BLaER1 treated with 17β-estradiol and CSF1 and Interleukin-3, amounts not matched to agents 10 nM and 100 nM (cell line): Measurements from ENCODE around the gene TLCD3A.
A peak's percentile ranks its signal among the peaks of the same experiment; 100 is the strongest.
"Not testable (repeated sequence)": the region's sequence is repeated elsewhere in the genome, so short reads cannot be mapped to it uniquely, and the experiment has no call there.

Experiments used
- H3K27ac ChIP-seq, 11 experiments: shearing (Covaris generic); formaldehyde crosslinking; 2 replicates each; pipeline ENCODE4 v1.8.1; 2022
- H3K27me3 ChIP-seq, 11 experiments: shearing (Covaris generic); formaldehyde crosslinking; 2 replicates each; pipeline ENCODE4 v1.8.1; 2022
- H3K36me3 ChIP-seq, 11 experiments: shearing (Covaris generic); formaldehyde crosslinking; 2 replicates each; pipeline ENCODE4 v1.8.1; 2022
- H3K4me1 ChIP-seq, 10 experiments: shearing (Covaris generic); formaldehyde crosslinking; 2 replicates each; pipeline ENCODE4 v1.8.1; 2022
- H3K4me2 ChIP-seq, 11 experiments: shearing (Covaris generic); formaldehyde crosslinking; 2 replicates each; pipeline ENCODE4 v1.8.1; 2022
- H3K4me3 ChIP-seq, 10 experiments: shearing (Covaris generic); formaldehyde crosslinking; 2 replicates each; pipeline ENCODE4 v1.8.1; 2022
- H3K9ac ChIP-seq, 11 experiments: shearing (Covaris generic); formaldehyde crosslinking; 2 replicates each; pipeline ENCODE4 v1.8.1; 2022
- H3K9me3 ChIP-seq, 11 experiments: shearing (Covaris generic); formaldehyde crosslinking; replicated peaks in 1 of 11; 2 replicates each; pipeline ENCODE4 v1.8.1; 2022
- H4K20me1 ChIP-seq, 11 experiments: shearing (Covaris generic); formaldehyde crosslinking; 2 replicates each; pipeline ENCODE4 v1.8.1; 2022
- Cebpa-rat ChIP-seq, 11 experiments: shearing (Covaris generic); IDR thresholded peaks; 2 replicates each; pipeline ENCODE4 v1.8.1; 2022

TLCD3A gene

DNA sequence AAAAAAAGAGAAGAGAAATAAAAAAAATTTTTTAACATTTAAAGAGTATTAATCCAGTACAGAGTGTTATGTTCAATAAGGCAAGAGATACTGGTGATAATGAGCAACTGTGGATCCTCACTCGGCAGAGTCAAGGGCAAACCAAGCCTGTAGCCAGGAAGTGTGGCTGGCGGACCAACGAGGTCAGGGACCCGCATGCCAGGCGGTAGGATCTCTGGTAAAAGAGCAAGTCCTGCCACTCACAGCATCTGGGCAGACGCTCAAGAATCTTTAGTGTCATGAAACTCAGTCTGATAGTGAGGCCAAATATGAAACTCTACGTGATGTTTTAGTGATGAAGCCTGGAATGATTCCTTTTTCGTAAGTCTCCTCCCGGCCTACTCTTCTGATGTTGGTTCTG lies 28.0 kb downstream of the TLCD3A start:
- H3K9me3 ChIP-seq, result no peaks in the 10 kb centered on the region
- no peak overlapping the region for H3K27ac ChIP-seq
- no peak for TF ChIP-seq Cebpa-rat (IDR thresholded peaks at IDR 0.05)
- H3K4me2 ChIP-seq, result no peak overlapping the region
- no peaks in the 10 kb centered on the region; a peak in 1 of 22 replicates for H4K20me1 ChIP-seq
- H3K4me1 ChIP-seq, result no peaks in the 10 kb centered on the region
- no peaks in the 10 kb centered on the region for H3K27me3 ChIP-seq
- no peak overlapping the region for H3K9ac ChIP-seq
- no peak overlapping the region for H3K4me3 ChIP-seq
- peaks cover 84 to 96% (median 92%) of the 10 kb centered on the region in 11 experiments for H3K36me3 ChIP-seq

DNA sequence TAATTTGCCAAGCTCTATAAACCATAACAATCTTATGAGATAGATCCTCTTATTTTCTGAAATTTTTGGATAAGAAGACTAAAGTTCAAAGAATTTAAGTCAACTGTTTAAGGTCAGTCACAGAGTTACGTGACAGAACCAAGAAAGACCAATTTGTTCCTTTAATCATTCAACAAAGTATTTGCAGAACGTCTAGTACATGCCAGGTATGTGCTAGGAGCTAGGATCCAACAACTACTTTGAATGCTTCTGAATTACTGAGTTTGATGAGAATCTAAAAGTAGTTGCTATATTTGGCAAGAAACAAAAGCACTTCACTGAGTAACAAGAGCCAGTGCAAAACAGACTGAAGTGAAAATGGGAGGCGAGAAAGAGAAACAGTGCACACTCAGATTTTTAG lies 34.7 kb downstream of the TLCD3A start:
- H4K20me1 ChIP-seq, result peaks cover 3 to 32% (median 23%) of the 10 kb centered on the region in 11 experiments; a peak in 16 of 22 replicates
- no peak overlapping the region for H3K4me3 ChIP-seq
- H3K9me3 ChIP-seq, result no peaks in the 10 kb centered on the region
- H3K36me3 ChIP-seq, result peaks cover 85 to 100% (median 96%) of the 10 kb centered on the region in 11 experiments
- no peaks in the 10 kb centered on the region for H3K27me3 ChIP-seq
- H3K27ac ChIP-seq, result no peak overlapping the region
- no peak overlapping the region for H3K9ac ChIP-seq
- peaks cover 0 to 2% (median 0%) of the 10 kb centered on the region in 10 experiments; a peak in 3 of 20 replicates for H3K4me1 ChIP-seq
- H3K4me2 ChIP-seq, result no peak overlapping the region
- no peak for TF ChIP-seq Cebpa-rat (IDR thresholded peaks at IDR 0.05)

DNA sequence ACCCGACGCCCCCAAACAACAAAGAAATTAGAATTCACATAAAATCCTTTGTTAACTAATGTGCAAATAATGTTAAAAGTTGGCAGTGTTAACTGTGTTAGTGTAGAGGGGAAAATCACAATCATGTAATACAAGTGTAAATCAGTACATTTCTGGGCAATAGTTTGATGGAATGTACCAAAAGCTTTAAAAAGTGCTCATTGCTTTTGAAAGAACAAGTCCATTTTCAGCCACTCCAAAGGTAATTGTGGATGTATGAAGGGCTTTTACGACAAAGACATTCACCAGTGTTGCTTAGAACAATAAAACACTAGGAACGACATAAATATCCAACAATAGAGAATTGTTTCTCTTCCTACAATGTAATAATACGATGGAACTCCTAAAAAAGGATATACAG lies 40.6 kb downstream of the TLCD3A start:
- Histone ChIP-seq H3K4me2 (peak overlapping the region; percentile 48 to 79 (median 67); a peak in 19 of 22 replicates), H3K4me1 (peaks cover 32 to 48% (median 44%) of the 10 kb centered on the region in 10 experiments), H3K36me3 (peaks cover 83 to 99% (median 93%) of the 10 kb centered on the region in 11 experiments), H3K27me3 (peaks cover 0 to 7% (median 0%) of the 10 kb centered on the region in 11 experiments; a peak in 1 of 22 replicates), H3K9ac (no peak overlapping the region), H3K9me3 (no peaks in the 10 kb centered on the region), H4K20me1 (peaks cover 26 to 83% (median 76%) of the 10 kb centered on the region in 11 experiments; a peak in 21 of 22 replicates), H3K27ac (no peak overlapping the region), H3K4me3 (no peak overlapping the region)
- TF ChIP-seq Cebpa-rat (IDR thresholded peaks at IDR 0.05), result no peak

DNA sequence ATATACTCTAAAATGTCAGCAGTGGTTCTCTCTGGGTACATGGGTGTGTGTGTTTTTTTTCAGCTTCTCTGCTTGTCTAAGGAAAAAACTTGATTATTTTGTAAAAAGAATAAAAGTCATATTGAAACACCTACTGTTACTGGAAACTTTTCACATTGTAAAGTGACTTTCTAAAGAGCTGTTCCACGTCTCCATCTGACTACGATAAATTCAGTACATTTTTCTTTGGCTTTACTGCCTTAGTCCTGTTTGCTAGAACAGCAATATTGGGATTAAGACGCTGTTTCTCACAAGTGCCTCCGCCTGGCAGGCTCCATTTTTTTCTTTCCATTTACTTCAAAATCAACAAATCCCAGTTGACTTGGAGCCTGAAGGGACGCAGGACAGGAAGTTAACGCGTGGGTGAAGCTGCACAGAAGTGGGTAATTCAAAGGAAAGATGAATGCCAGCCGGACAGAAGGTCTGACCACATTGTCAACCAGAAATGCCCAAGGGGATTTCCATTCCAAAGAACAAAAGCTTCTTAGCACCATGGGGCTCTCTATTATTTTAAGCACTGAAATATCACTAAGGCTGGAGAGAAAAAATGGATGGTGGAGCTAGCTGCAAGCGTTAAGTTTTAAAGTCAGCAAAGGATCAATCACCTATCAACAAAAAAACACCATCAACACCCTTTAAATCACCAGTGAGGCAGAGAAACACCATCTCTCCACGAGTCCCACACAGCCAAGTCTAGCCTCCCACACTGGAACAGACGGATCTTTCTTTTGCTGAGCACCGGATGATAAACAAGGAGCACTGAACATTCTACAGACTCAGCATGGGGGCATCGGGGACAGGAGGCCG lies 41.3 kb downstream of the TLCD3A start:
- no peak overlapping the region for H3K4me3 ChIP-seq

DNA sequence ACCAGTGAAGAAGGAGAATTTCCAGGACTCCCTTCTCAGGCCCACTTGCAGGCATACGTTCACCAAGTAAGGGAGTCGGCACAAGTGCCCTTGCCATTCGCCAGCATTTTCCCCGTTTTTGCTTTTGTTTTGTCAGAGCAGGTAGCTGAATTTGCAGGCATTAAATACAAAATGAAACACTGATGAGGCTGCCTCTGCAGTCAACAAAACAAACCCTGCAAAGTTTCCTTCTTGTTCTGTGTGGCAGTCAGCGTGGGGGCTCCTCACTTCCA lies 41.9 kb downstream of the TLCD3A start:
- peaks cover 31 to 91% (median 80%) of the 10 kb centered on the region in 11 experiments; a peak in 21 of 22 replicates for H4K20me1 ChIP-seq
- H3K4me2 ChIP-seq, result peak overlapping the region; percentile 48 to 79 (median 67)
- peaks cover 32 to 48% (median 44%) of the 10 kb centered on the region in 10 experiments for H3K4me1 ChIP-seq
- no peak overlapping the region for H3K27ac ChIP-seq
- no peak overlapping the region for H3K4me3 ChIP-seq
- peaks cover 81 to 99% (median 93%) of the 10 kb centered on the region in 11 experiments for H3K36me3 ChIP-seq
- H3K9ac ChIP-seq, result peak overlapping the region in 3 of 11 experiments; percentile 8 to 39 (median 22); a peak in 1 of 22 replicates
- TF ChIP-seq Cebpa-rat (IDR thresholded peaks at IDR 0.05), result no peak
- H3K9me3 ChIP-seq, result no peaks in the 10 kb centered on the region
- H3K27me3 ChIP-seq, result peaks cover 0 to 7% (median 0%) of the 10 kb centered on the region in 11 experiments; a peak in 1 of 22 replicates

More for the DNA sequence above, 41.3 kb downstream of the TLCD3A start:
- Histone ChIP-seq H3K36me3 (peaks cover 83 to 99% (median 95%) of the 10 kb centered on the region in 11 experiments), H4K20me1 (peaks cover 31 to 90% (median 81%) of the 10 kb centered on the region in 11 experiments; a peak in 21 of 22 replicates), H3K4me1 (peaks cover 32 to 48% (median 44%) of the 10 kb centered on the region in 10 experiments), H3K27me3 (peaks cover 0 to 7% (median 0%) of the 10 kb centered on the region in 11 experiments; a peak in 1 of 22 replicates), H3K4me2 (peak overlapping the region; percentile 48 to 79 (median 67)), H3K9ac (peak overlapping the region in 5 of 11 experiments; percentile 3 to 41 (median 22); a peak in 3 of 22 replicates), H3K9me3 (no peaks in the 10 kb centered on the region), H3K27ac (no peak overlapping the region)
- no peak for TF ChIP-seq Cebpa-rat (IDR thresholded peaks at IDR 0.05)

DNA sequence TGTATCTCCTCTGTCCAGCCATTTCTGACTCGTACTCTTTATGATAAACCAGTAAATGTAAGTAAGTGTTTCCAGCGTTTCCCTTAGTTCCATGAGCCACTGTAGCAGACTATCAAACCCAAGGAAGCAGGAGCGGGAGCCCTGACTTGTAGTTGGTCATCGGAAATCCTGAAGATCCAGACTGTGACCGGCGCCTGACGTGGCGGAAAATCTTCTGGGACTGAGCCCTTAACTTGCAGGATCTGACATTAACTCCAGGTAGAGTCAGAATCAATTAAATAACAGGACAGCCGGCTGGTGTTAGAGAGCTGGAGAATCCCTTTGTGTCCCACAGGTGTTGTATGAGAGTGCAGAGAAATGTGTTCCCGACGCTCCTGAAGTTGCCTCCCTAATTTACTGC lies 45.7 kb downstream of the TLCD3A start:
- Histone ChIP-seq H3K4me3 (no peak overlapping the region), H3K36me3 (peaks cover 50 to 73% (median 59%) of the 10 kb centered on the region in 11 experiments), H3K27me3 (peaks cover 0 to 7% (median 0%) of the 10 kb centered on the region in 11 experiments; a peak in 1 of 22 replicates), H3K9me3 (no peaks in the 10 kb centered on the region), H4K20me1 (peaks cover 23 to 77% (median 53%) of the 10 kb centered on the region in 11 experiments; a peak in 21 of 22 replicates), H3K9ac (no peak overlapping the region), H3K27ac (no peak overlapping the region), H3K4me1 (peaks cover 41 to 56% (median 48%) of the 10 kb centered on the region in 10 experiments), H3K4me2 (no peak overlapping the region)
- TF ChIP-seq Cebpa-rat (IDR thresholded peaks at IDR 0.05), result no peak

DNA sequence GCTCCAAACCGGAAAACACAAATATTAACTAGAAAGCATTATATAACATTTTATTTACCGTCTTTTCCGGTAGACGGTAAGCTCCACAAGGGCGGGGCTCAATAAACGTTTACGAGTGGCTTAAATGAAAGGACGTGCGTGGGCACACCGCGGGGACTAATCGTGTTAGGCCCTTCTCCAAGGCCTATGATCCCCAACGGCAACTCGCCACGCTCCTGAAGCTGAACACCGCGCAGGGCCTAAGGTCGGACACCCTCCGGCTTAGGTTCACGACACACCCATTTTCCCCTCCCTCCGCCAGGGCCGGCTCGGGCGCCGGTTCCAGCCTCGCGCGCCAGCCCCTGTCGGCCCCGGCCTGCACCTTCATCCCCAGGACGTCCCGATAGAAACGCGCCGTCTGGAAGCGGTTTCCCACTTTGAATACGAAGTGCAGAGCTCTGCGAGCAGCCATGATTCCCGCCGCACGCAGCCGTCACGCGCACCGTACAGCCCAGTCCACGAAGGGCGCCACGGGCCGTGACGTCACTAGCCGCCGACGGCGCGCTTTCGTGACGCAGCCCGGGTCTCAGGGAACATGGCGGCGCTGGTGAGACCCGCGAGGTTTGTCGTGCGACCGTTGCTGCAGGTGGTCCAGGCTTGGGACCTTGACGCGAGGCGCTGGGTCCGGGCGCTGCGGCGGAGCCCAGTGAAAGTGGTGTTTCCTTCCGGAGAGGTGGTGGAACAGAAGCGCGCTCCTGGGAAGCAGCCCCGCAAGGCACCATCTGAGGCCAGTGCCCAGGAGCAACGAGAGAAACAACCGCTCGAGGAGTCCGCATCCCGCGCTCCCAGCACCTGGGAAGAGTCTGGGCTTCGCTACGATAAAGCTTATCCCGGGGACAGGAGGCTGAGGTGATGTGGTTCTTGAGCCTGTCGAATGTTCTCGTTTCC lies 49.7 kb downstream of the TLCD3A start, which contains the start of the genes GLOD4 and MRM3:
TSS of gene GLOD4 (minus strand) at position 476 of the 927 bp plus-strand sequence. CDS start at position 451, 25 bp downstream.
TSS of gene MRM3 (plus strand) at position 549 of the 927 bp plus-strand sequence. CDS start at position 575, 26 bp downstream.
- Histone ChIP-seq H3K27me3 (no peaks in the 10 kb centered on the region), H4K20me1 (peaks cover 8 to 73% (median 32%) of the 10 kb centered on the region in 11 experiments; a peak in 17 of 22 replicates), H3K4me1 (peaks cover 29 to 38% (median 33%) of the 10 kb centered on the region in 10 experiments), H3K4me2 (peak within 1 kb of the TSS; percentile 85 to 98 (median 97)), H3K9ac (peak within 1 kb of the TSS; percentile 79 to 93 (median 88)), H3K36me3 (peaks cover 31 to 68% (median 49%) of the 10 kb centered on the region in 11 experiments), H3K9me3 (no peaks in the 10 kb centered on the region), H3K27ac (peak within 1 kb of the TSS; percentile 67 to 87 (median 83)), H3K4me3 (peak within 1 kb of the TSS; percentile 75 to 99 (median 96))
- no peak for TF ChIP-seq Cebpa-rat (IDR thresholded peaks at IDR 0.05)

DNA sequence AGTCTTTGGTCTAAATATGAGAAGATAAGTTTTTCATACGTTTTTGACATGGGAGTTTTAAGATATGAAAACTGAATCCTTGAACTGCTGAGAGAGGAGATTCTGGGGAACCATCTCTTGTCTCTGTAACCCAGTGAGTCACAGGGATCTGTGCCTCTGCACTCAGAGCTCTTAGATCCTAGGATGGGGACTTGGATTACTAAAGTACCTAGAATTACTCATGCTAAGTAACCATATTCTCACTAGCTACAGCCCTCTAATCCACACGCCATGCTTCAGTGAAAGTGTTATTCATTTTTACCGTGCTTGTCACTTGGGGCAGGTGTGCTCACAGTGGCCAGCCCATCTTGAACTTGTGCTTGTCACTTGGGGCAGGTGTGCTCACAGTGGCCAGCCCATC lies 51.7 kb downstream of the TLCD3A start:
- peak overlapping the region in 1 of 10 experiments; percentile 97; a peak in 1 of 20 replicates for H3K4me3 ChIP-seq
- peaks cover 32 to 68% (median 49%) of the 10 kb centered on the region in 11 experiments for H3K36me3 ChIP-seq
- no peak for TF ChIP-seq Cebpa-rat (IDR thresholded peaks at IDR 0.05)
- peaks cover 0 to 71% (median 27%) of the 10 kb centered on the region in 11 experiments; a peak in 16 of 22 replicates for H4K20me1 ChIP-seq
- H3K27ac ChIP-seq, result no peak overlapping the region
- no peaks in the 10 kb centered on the region for H3K27me3 ChIP-seq
- peak overlapping the region; percentile 85 to 98 (median 96); a peak in 21 of 22 replicates for H3K4me2 ChIP-seq
- peaks cover 29 to 38% (median 33%) of the 10 kb centered on the region in 10 experiments for H3K4me1 ChIP-seq
- peak overlapping the region in 8 of 11 experiments; percentile 29 to 93 (median 88); a peak in 9 of 22 replicates for H3K9ac ChIP-seq
- no peaks in the 10 kb centered on the region for H3K9me3 ChIP-seq

DNA sequence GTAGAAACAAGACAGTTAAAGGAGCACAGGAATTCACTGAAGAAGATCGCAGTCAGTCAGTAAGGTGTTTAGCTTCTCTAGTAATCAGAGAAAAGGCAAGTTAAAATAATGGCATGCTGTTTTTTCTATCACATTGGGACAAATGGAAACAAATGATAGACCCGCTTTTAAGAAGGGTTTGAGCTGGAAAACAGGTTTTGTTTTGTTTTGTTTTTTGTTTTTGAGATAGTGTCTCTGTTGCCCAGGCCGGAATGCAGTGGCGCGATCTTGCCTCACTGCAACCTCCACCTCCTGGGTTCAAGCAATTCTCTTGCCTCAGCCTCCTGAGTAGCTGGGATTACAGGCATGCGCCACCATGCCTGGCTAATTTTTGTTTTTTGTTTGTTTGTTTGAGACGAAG lies 53.5 kb downstream of the TLCD3A start:
- H3K27ac ChIP-seq, H3K4me2 ChIP-seq, H3K4me3 ChIP-seq, H3K9me3 ChIP-seq, H3K27me3 ChIP-seq: not testable (repeated sequence)
- H3K9ac ChIP-seq, result 0 out of 22 replicates have a peak overlapping the region, but pooled peaks of 1 of the 11 experiments have one; percentile 6
- H3K36me3 ChIP-seq, result peaks cover 41 to 79% (median 62%) of the 10 kb centered on the region in 11 experiments
- H4K20me1 ChIP-seq, result peaks cover 0 to 69% (median 27%) of the 10 kb centered on the region in 11 experiments; a peak in 15 of 22 replicates
- peaks cover 26 to 31% (median 28%) of the 10 kb centered on the region in 10 experiments for H3K4me1 ChIP-seq
